K562 (cell line): ENCODE results near the gene HLTF. TPM values are rescaled to one million over a fixed set of nuclear protein-coding genes. Genes with fewer than 3 reads are reported as not detected.

Experiments
- ATAC-seq: fragments of 200-7000 bp; cut with Tn5 transposase; 3 replicates; pipeline ENCODE4 v1.9.1; 2020; ENCODE audit warnings: moderate library complexity
- BruUV-seq: library from RNA; stranded (reverse); fragments of 400-500 nt; replicated peaks from 2 replicates; lab custom pipeline; 2021; lab: Mats Ljungman, UMichigan
- CTCF ChIA-PET: fragments of 300-600 bp; formaldehyde crosslinking; extraction: SDS; loops from one replicate; lab custom pipeline; 2021; ENCODE audit warnings: low intra/inter-chr PET ratio; lab: Yijun Ruan, JAX
- POLR2A ChIA-PET: fragments of 300-600, 350-650 bp; sonication (Branson Sonifier 250); formaldehyde crosslinking; extraction: SDS; loops from one replicate; lab custom pipeline; 2021; ENCODE audit warnings: antibody characterized with exemption, inconsistent platforms; lab: Yijun Ruan, JAX
- DNase-seq, 4 experiments: peaks; one replicate each; pipeline versions ENCODE4 v3.0.0 to v3.0.0-alpha.2; 2011 to 2018; ENCODE audit warnings: low spot score in 3 of 4, mixed read lengths in 3 of 4; ENCODE audit errors: extremely low read depth in 1 of 4
- FAIRE-seq: peaks from 2 replicates; lab custom pipeline; 2011; peaks lifted over from hg19 to GRCh38; lab: Jason Lieb, UNC
- H2AFZ ChIP-seq: 2 replicates; pipeline ENCODE4 v1.6.0; 2011; ENCODE audit warnings: low read depth, low read length, control low read depth, inconsistent platforms
- H3K27ac ChIP-seq: fragments of 200-600 bp; 3 replicates; pipeline ENCODE4 v1.8.0; 2011; ENCODE audit warnings: low read depth, mild to moderate bottlenecking, control low read depth, inconsistent platforms, low read length, moderate library complexity, mixed read lengths; ENCODE audit errors: extremely low read depth
- H3K27me3 ChIP-seq, 2 experiments: fragments of 300-600 bp in 1 of 2; 2 replicates in 1 of 2; 3 replicates in 1 of 2; pipeline versions ENCODE4 v1.6.0 to v1.8.0; 2011; ENCODE audit warnings: inconsistent platforms in 2 of 2, low read length in 2 of 2, mild to moderate bottlenecking in 1 of 2, mixed read lengths in 1 of 2, moderate library complexity in 1 of 2; ENCODE audit not compliant: control insufficient read depth in 2 of 2, insufficient read depth in 2 of 2
- H3K36me3 ChIP-seq: fragments of 300-600 bp; 3 replicates; pipeline ENCODE4 v1.8.0; 2011; ENCODE audit warnings: mild to moderate bottlenecking, low read length, inconsistent platforms; ENCODE audit not compliant: control insufficient read depth, insufficient read depth
- H3K4me1 ChIP-seq, 2 experiments: fragments of 200-600 bp in 1 of 2; replicated peaks in 1 of 2; 2 replicates in 1 of 2; 3 replicates in 1 of 2; pipeline versions ENCODE4 v1.5.1 to v1.8.0; 2011; ENCODE audit warnings: inconsistent platforms in 2 of 2, low read length in 2 of 2, mild to moderate bottlenecking in 1 of 2, mixed read lengths in 1 of 2, moderate library complexity in 1 of 2; ENCODE audit not compliant: control insufficient read depth in 2 of 2, insufficient read depth in 2 of 2
- H3K4me2 ChIP-seq: 2 replicates; pipeline ENCODE4 v1.6.1; 2011; ENCODE audit warnings: low read length, control low read depth, inconsistent platforms, mixed read lengths; ENCODE audit not compliant: insufficient read depth
- H3K4me3 ChIP-seq: fragments of 200-600 bp; sonication (generic), shearing (Covaris generic); 2 replicates; pipeline ENCODE4 v1.5.1; 2016; ENCODE audit warnings: control low read depth, inconsistent platforms
- H3K79me2 ChIP-seq: fragments of 200-600 bp; 3 replicates; pipeline ENCODE4 v1.8.0; 2011; ENCODE audit warnings: low read length, inconsistent platforms; ENCODE audit not compliant: control insufficient read depth, insufficient read depth
- H3K9ac ChIP-seq, 2 experiments: 2 replicates each; pipeline versions ENCODE4 v1.6.0 to v1.6.1; 2011; ENCODE audit warnings: low read depth in 2 of 2, low read length in 2 of 2, control low read depth in 1 of 2, inconsistent platforms in 1 of 2, mild to moderate bottlenecking in 1 of 2, mixed read lengths in 1 of 2; ENCODE audit not compliant: insufficient read depth in 1 of 2
- H3K9me1 ChIP-seq: one replicate; pipeline ENCODE4 v1.6.0; 2011; ENCODE audit warnings: inconsistent platforms, mild to moderate bottlenecking, low read length, moderate library complexity; ENCODE audit not compliant: control insufficient read depth, insufficient read depth
- H3K9me3 ChIP-seq: replicated peaks from 2 replicates; pipeline ENCODE4 v1.5.1; 2011; ENCODE audit warnings: low read depth, low read length, inconsistent platforms; ENCODE audit not compliant: control insufficient read depth, insufficient read depth
- H4K20me1 ChIP-seq: replicated peaks from 2 replicates; pipeline ENCODE4 v1.6.1; 2011; ENCODE audit warnings: low read length, inconsistent platforms, mixed read lengths; ENCODE audit not compliant: control insufficient read depth, insufficient read depth
- AFF4 ChIP-seq: sonication (generic); formaldehyde crosslinking; IDR thresholded peaks from 2 replicates; pipeline ENCODE4 v1.8.0; 2023; ENCODE audit warnings: mild to moderate bottlenecking, missing genetic modification reagents
- CHAMP1 ChIP-seq: fragments of 450-650 bp; IDR thresholded peaks from 2 replicates; pipeline ENCODE4 v1.6.1; 2016; ENCODE audit warnings: mild to moderate bottlenecking
- CREB3L1 ChIP-seq: fragments of 450-650 bp; IDR thresholded peaks from 2 replicates; pipeline ENCODE4 v1.6.1; 2014; ENCODE audit warnings: low read depth, mild to moderate bottlenecking, moderate library complexity, borderline replicate concordance
- FOXJ3 ChIP-seq: sonication (generic); formaldehyde crosslinking; IDR thresholded peaks from 2 replicates; pipeline ENCODE4 v1.4.0; 2020; ENCODE audit warnings: mild to moderate bottlenecking, missing genetic modification reagents
- KLF6 ChIP-seq: fragments of 250-450 bp; sonication (Bioruptor Pico); IDR thresholded peaks from 2 replicates; pipeline ENCODE4 v1.4.0; 2020; ENCODE audit warnings: mild to moderate bottlenecking, moderate library complexity, borderline replicate concordance
- RHOXF2B ChIP-seq: fragments of 250-450 bp; sonication (Bioruptor Pico); conservative IDR thresholded peaks from 2 replicates; pipeline ENCODE4 v1.5.1; 2021
- SMARCB1 ChIP-seq: IDR thresholded peaks from 2 replicates; pipeline ENCODE4 v1.6.1; 2011; ENCODE audit warnings: improper control_type of control experiment, low read depth; ENCODE audit not compliant: insufficient read length
- SREBF2 ChIP-seq: sonication (generic); formaldehyde crosslinking; IDR thresholded peaks from 2 replicates; pipeline ENCODE4 v1.4.0; 2020; ENCODE audit warnings: mild to moderate bottlenecking, missing genetic modification reagents
- STAT5A ChIP-seq: IDR thresholded peaks from 2 replicates; pipeline ENCODE4 v1.6.1; 2012; ENCODE audit warnings: low read length, inconsistent platforms, borderline replicate concordance
- SUPT5H ChIP-seq: fragments of 450-650 bp; IDR thresholded peaks from 2 replicates; pipeline ENCODE4 v1.6.1; 2016
- WHSC1 ChIP-seq: IDR thresholded peaks from one replicate; pipeline ENCODE4 v1.6.1; 2012; ENCODE audit warnings: low read length, control low read depth, inconsistent platforms
- ZNF124 ChIP-seq: sonication (generic); formaldehyde crosslinking; IDR thresholded peaks from 2 replicates; pipeline ENCODE4 v1.8.1; 2022; ENCODE audit warnings: missing genetic modification reagents
- ZNF444 ChIP-seq: fragments of 250-450 bp; sonication (Bioruptor Pico); IDR thresholded peaks from 2 replicates; pipeline ENCODE4 v1.4.0; 2020; ENCODE audit warnings: mild to moderate bottlenecking, moderate library complexity
- ZNF561 ChIP-seq: fragments of 450-650 bp; formaldehyde crosslinking; conservative IDR thresholded peaks from 2 replicates; pipeline ENCODE4 v1.4.0; 2020; ENCODE audit warnings: mild to moderate bottlenecking, moderate library complexity
- WGBS: fragments of 100-300 bp; shearing (Covaris generic); methylation state at CpG from one replicate; pipeline ENCODE4 v1.1.6; 2016; ENCODE audit warnings: low coverage, mixed read lengths; ENCODE audit not compliant: insufficient coverage; ENCODE audit errors: missing lambda C conversion rate; 5-methylcytosine and 5-hydroxymethylcytosine counted together
- in situ Hi-C: fragments of 300-500 bp; cut with MboI; formaldehyde crosslinking; loops from 4 replicates; pipeline ENCODE4 v1.15.0; 2018; ENCODE audit warnings: inconsistent platforms, mixed read lengths
- intact Hi-C: fragments of 100-400 bp; cut with micrococcal nuclease; formaldehyde crosslinking; loops from 2 replicates; pipeline ENCODE4 v1.14.2; 2022
- polyA plus RNA-seq, 8 experiments: library from polyadenylated mRNA; depleted of rRNA in 4 of 8; stranded (reverse) in 5 of 8; unstranded in 3 of 8; fragments of >200 nt; fragmentation: Nextera tagmentation in 2 of 8; fragmentation: Illumina TruSeq in 1 of 8; extraction: Ambion mirVana in 2 of 8; extraction: Trizol in 1 of 8; gene quantifications; 2 replicates each; pipeline versions ENCODE4 v1.2.1 to v1.2.3, GENCODE V29; 2011 to 2014; ENCODE audit warnings: inconsistent platforms in 1 of 8, missing spikeins in 1 of 8
- total RNA-seq, 7 experiments: library from RNA; depleted of rRNA in 6 of 7; stranded (reverse); fragments of >200 nt in 6 of 7; fragmentation: Illumina TruSeq in 2 of 7; extraction: Trizol in 2 of 7; gene quantifications; 2 replicates each; pipeline versions ENCODE4 v1.2.1 to v1.2.3, GENCODE V29; 2011 to 2021; ENCODE audit warnings: low replicate concordance in 1 of 7

Gene HLTF
- total and polyA plus RNA-seq, 9 of the 15 experiments (the other 6 are each of a cell fraction or from before 2014, with no cell fraction given), result 35.1 to 82.4 (median 50.4) TPM

- no peaks in the 10 kb centered on the region for H3K79me2 ChIP-seq
- H3K36me3 ChIP-seq, result peaks cover 81% of the 10 kb centered on the region
- no peaks in the 10 kb centered on the region for H3K9me1 ChIP-seq
- TF ChIP-seq ZNF444 (no peak), SMARCB1 (no peak), AFF4 (CRISPR knock-in tag) (no peak), KLF6 (CRISPR knock-in tag) (no peak), CHAMP1 (no peak), SREBF2 (no peak), ZNF124 (CRISPR knock-in tag) (no peak), STAT5A (no peak), FOXJ3 (CRISPR knock-in tag) (no peak), ZNF561 (CRISPR knock-in tag) (no peak), RHOXF2B (CRISPR knock-in tag) (no peak), WHSC1 (no peak), CREB3L1 (no peak), SUPT5H (no peak)
- DNase-seq (no peak), ATAC-seq (no peak), FAIRE-seq (no peak)
- H3K27ac ChIP-seq, result no peak overlapping the region
- in situ Hi-C loops, result no loop called here
- no peaks in the 10 kb centered on the region for H4K20me1 ChIP-seq
- no peak overlapping the region for H2AFZ ChIP-seq
- H3K9ac ChIP-seq, result no peak overlapping the region
- H3K27me3 ChIP-seq, result no peaks in the 10 kb centered on the region
- WGBS, result 85% methylated on average over 5 of the region's 5 CpGs
- H3K4me1 ChIP-seq, result no peaks in the 10 kb centered on the region
- BruUV-seq, result no TSS peak
- no peak overlapping the region for H3K4me2 ChIP-seq
- ChIA-PET CTCF (no interaction called here), POLR2A (interaction anchor here (0.6 kb wide), 1 partner anchor 15 kb away, joined by 3 read pairs; no protein-coding TSS in a partner anchor)
- no peaks in the 10 kb centered on the region for H3K9me3 ChIP-seq
- intact Hi-C loops, result no loop called here
- H3K4me3 ChIP-seq, result no peak overlapping the region
Measured at GRCh38 chr3:149044339-149045083, 41.8 kb downstream of the HLTF start.
